K562 (cell line): ENCODE measurements around the gene AFF1. TPM values are rescaled to one million over a fixed set of nuclear protein-coding genes. Genes with fewer than 3 reads are reported as not detected.

Source experiments
- BRD4 ChIP-seq: fragments of 200-600 bp; sonication (generic); IDR thresholded peaks from 2 replicates; pipeline ENCODE4 v1.6.1; 2017; ENCODE audit warnings: inconsistent platforms
- CBFB ChIP-seq: sonication (generic); formaldehyde crosslinking; IDR thresholded peaks from 2 replicates; pipeline ENCODE4 v1.4.0; 2020; ENCODE audit warnings: mild to moderate bottlenecking, missing genetic modification reagents
- DNMT1 ChIP-seq: fragments of 450-650 bp; IDR thresholded peaks from 2 replicates; pipeline ENCODE4 v1.6.1; 2016; ENCODE audit warnings: antibody characterized with exemption, mild to moderate bottlenecking
- FOSL1 ChIP-seq: fragments of 200-800 bp; sonication (Bioruptor generic); conservative IDR thresholded peaks from 2 replicates; pipeline ENCODE4 v1.6.1; 2016; ENCODE audit warnings: missing genetic modification characterization, missing compliant biosample characterization
- JUNB ChIP-seq: fragments of 450-650 bp; formaldehyde crosslinking; conservative IDR thresholded peaks from 2 replicates; pipeline ENCODE4 v1.4.0; 2020; ENCODE audit warnings: mild to moderate bottlenecking
- LARP7 ChIP-seq: fragments of 450-650 bp; IDR thresholded peaks from 2 replicates; pipeline ENCODE4 v1.6.1; 2016
- POLR2G ChIP-seq: fragments of 200-400 bp; formaldehyde crosslinking; IDR thresholded peaks from 2 replicates; pipeline ENCODE4 v1.6.1; 2017; ENCODE audit warnings: low read depth, mild to moderate bottlenecking, antibody characterized with exemption, low read length, moderate library complexity
- RBM17 ChIP-seq: fragments of 200-400 bp; formaldehyde crosslinking; IDR thresholded peaks from 2 replicates; pipeline ENCODE4 v1.6.1; 2017; ENCODE audit warnings: low read depth, mild to moderate bottlenecking, low read length, borderline replicate concordance
- RBM22 ChIP-seq: fragments of 200-400 bp; formaldehyde crosslinking; IDR thresholded peaks from 2 replicates; pipeline ENCODE4 v1.6.1; 2018; ENCODE audit warnings: low read length, low read depth; ENCODE audit not compliant: poor library complexity, severe bottlenecking
- SRF ChIP-seq, 2 experiments: fragments of 250-450, 450-650 bp in 1 of 2; sonication (Bioruptor Pico) in 1 of 2; sonication (generic) in 1 of 2; formaldehyde crosslinking; IDR thresholded peaks; 2 replicates each; pipeline versions ENCODE4 v1.5.0 to v1.5.1; 2020 to 2022; ENCODE audit warnings: mild to moderate bottlenecking in 1 of 2, missing genetic modification reagents in 1 of 2
- TAF15 ChIP-seq: fragments of 200-400 bp; formaldehyde crosslinking; IDR thresholded peaks from 2 replicates; pipeline ENCODE4 v1.6.1; 2017; ENCODE audit warnings: mild to moderate bottlenecking, low read depth, low read length, moderate library complexity
- YBX1 ChIP-seq: fragments of 450-650 bp; IDR thresholded peaks from 2 replicates; pipeline ENCODE4 v1.7.1; 2016; ENCODE audit warnings: mild to moderate bottlenecking
- ZBTB7A ChIP-seq: IDR thresholded peaks from 2 replicates; pipeline ENCODE4 v1.6.1; 2011; ENCODE audit warnings: low read depth, mild to moderate bottlenecking, low read length, moderate library complexity, borderline replicate concordance; ENCODE audit not compliant: control insufficient read depth
- ZFPM2 ChIP-seq: fragments of 250-450 bp; sonication (Bioruptor Pico); IDR thresholded peaks from 2 replicates; pipeline ENCODE4 v1.5.1; 2022; ENCODE audit warnings: mild to moderate bottlenecking
- ZNF644 ChIP-seq: fragments of 200-800 bp; sonication (Bioruptor generic); IDR thresholded peaks from 2 replicates; pipeline ENCODE4 v1.6.1; 2016; ENCODE audit warnings: low read depth, missing genetic modification characterization, missing compliant biosample characterization
- polyA plus RNA-seq, 8 experiments: library from polyadenylated mRNA; depleted of rRNA in 4 of 8; stranded (reverse) in 5 of 8; unstranded in 3 of 8; fragments of >200 nt; fragmentation: Nextera tagmentation in 2 of 8; fragmentation: Illumina TruSeq in 1 of 8; extraction: Ambion mirVana in 2 of 8; extraction: Trizol in 1 of 8; gene quantifications; 2 replicates each; pipeline versions ENCODE4 v1.2.1 to v1.2.3, GENCODE V29; 2011 to 2014; ENCODE audit warnings: inconsistent platforms in 1 of 8, missing spikeins in 1 of 8
- total RNA-seq, 7 experiments: library from RNA; depleted of rRNA in 6 of 7; stranded (reverse); fragments of >200 nt in 6 of 7; fragmentation: Illumina TruSeq in 2 of 7; extraction: Trizol in 2 of 7; gene quantifications; 2 replicates each; pipeline versions ENCODE4 v1.2.1 to v1.2.3, GENCODE V29; 2011 to 2021; ENCODE audit warnings: low replicate concordance in 1 of 7
- TF ChIP-seq, protein P1 (sequence below): fragments of 250-450 bp; sonication (Bioruptor Pico); IDR thresholded peaks from 2 replicates; pipeline ENCODE4 v1.8.0; 2021; ENCODE audit warnings: borderline replicate concordance, mild to moderate bottlenecking, moderate library complexity; ENCODE audit not compliant: poor library complexity, severe bottlenecking
- TF ChIP-seq, protein P2 (sequence below): fragments of 450-650 bp; IDR thresholded peaks from 2 replicates; pipeline ENCODE4 v1.6.1; 2016; ENCODE audit warnings: low read depth
- TF ChIP-seq, protein P3 (sequence below): sonication (generic); formaldehyde crosslinking; IDR thresholded peaks from 2 replicates; pipeline ENCODE4 v1.8.0; 2022; ENCODE audit warnings: mild to moderate bottlenecking, missing genetic modification reagents, borderline replicate concordance

Gene AFF1
- total and polyA plus RNA-seq, 9 of the 15 experiments (the other 6 are each of a cell fraction or from before 2014, with no cell fraction given): 4.1 to 47.5 (median 17.2) TPM

DNA sequence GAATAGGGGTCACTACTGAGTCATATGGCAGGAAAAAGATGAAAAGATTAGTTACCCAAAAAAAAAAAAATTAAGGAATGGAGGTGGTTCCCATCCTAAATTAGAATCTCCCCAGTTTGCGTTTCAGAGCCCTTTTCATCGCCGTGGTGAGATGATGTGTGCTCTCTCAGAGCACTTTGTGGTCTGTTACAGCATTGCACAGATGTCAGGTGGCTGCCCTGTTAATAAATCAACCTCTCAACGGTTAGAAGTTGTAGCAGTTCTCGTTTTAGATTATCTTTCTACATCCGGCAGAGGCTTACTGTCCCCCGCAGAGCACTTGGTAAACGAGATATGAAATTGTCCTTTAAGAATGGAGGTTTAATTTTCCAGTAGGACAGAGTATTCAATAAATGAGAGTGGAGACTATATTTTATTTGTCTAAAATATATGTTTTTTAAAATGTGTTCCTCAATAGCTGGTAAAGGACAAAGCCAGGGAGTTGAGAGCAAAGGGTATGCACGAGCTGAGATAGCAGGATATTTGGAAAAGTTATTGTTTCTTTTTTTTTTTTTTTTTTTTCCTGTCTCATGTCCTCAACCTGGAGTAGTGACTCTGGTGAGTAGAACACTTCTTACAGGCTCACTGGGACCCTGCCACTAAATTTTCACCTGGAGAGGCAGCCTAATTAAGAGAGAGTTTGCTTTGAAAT is 26.9 kb downstream of the AFF1 start (continued):
- TF ChIP-seq ZNF644 (tag): peak; percentile 85; the same call in 1 of the 2 replicates
- TF ChIP-seq, protein P1, sequence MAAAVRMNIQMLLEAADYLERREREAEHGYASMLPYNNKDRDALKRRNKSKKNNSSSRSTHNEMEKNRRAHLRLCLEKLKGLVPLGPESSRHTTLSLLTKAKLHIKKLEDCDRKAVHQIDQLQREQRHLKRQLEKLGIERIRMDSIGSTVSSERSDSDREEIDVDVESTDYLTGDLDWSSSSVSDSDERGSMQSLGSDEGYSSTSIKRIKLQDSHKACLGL (CRISPR knock-in tag): no peak
- TF ChIP-seq TAF15: no peak
- no peak for TF ChIP-seq DNMT1
- no peak for TF ChIP-seq JUNB (CRISPR knock-in tag)
- TF ChIP-seq, protein P2, sequence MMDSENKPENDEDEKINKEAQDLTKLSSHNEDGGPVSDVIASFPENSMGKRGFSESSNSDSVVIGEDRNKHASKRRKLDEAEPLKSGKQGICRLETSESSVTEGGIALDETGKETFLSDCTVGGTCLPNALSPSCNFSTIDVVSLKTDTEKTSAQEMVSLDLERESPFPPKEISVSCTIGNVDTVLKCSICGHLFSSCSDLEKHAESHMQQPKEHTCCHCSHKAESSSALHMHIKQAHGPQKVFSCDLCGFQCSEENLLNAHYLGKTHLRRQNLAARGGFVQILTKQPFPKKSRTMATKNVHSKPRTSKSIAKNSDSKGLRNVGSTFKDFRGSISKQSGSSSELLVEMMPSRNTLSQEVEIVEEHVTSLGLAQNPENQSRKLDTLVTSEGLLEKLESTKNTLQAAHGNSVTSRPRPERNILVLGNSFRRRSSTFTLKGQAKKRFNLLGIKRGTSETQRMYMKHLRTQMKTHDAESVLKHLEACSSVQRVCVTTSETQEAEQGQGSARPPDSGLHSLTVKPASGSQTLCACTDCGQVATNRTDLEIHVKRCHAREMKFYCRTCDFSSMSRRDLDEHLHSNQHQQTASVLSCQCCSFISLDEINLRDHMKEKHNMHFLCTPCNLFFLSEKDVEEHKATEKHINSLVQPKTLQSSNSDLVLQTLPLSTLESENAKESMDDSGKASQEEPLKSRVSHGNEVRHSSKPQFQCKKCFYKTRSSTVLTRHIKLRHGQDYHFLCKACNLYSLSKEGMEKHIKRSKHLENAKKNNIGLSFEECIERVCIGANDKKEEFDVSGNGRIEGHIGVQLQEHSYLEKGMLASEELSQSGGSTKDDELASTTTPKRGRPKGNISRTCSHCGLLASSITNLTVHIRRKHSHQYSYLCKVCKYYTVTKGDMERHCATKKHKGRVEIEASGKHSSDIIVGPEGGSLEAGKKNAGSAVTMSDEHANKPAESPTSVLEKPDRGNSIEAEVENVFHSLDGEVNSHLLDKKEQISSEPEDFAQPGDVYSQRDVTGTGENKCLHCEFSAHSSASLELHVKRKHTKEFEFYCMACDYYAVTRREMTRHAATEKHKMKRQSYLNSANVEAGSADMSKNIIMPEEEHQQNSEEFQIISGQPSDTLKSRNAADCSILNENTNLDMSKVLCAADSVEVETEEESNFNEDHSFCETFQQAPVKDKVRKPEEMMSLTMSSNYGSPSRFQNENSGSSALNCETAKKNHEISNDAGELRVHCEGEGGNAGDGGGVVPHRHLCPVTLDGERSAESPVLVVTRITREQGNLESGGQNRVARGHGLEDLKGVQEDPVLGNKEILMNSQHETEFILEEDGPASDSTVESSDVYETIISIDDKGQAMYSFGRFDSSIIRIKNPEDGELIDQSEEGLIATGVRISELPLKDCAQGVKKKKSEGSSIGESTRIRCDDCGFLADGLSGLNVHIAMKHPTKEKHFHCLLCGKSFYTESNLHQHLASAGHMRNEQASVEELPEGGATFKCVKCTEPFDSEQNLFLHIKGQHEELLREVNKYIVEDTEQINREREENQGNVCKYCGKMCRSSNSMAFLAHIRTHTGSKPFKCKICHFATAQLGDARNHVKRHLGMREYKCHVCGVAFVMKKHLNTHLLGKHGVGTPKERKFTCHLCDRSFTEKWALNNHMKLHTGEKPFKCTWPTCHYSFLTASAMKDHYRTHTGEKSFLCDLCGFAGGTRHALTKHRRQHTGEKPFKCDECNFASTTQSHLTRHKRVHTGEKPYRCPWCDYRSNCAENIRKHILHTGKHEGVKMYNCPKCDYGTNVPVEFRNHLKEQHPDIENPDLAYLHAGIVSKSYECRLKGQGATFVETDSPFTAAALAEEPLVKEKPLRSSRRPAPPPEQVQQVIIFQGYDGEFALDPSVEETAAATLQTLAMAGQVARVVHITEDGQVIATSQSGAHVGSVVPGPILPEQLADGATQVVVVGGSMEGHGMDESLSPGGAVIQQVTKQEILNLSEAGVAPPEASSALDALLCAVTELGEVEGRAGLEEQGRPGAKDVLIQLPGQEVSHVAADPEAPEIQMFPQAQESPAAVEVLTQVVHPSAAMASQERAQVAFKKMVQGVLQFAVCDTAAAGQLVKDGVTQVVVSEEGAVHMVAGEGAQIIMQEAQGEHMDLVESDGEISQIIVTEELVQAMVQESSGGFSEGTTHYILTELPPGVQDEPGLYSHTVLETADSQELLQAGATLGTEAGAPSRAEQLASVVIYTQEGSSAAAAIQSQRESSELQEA: no peak
- TF ChIP-seq CBFB: peak; percentile 73; the same call in 1 of the 2 replicates
- TF ChIP-seq ZFPM2 (CRISPR knock-in tag): no peak
- TF ChIP-seq YBX1: no peak
- no peak for TF ChIP-seq POLR2G
- TF ChIP-seq, protein P3, sequence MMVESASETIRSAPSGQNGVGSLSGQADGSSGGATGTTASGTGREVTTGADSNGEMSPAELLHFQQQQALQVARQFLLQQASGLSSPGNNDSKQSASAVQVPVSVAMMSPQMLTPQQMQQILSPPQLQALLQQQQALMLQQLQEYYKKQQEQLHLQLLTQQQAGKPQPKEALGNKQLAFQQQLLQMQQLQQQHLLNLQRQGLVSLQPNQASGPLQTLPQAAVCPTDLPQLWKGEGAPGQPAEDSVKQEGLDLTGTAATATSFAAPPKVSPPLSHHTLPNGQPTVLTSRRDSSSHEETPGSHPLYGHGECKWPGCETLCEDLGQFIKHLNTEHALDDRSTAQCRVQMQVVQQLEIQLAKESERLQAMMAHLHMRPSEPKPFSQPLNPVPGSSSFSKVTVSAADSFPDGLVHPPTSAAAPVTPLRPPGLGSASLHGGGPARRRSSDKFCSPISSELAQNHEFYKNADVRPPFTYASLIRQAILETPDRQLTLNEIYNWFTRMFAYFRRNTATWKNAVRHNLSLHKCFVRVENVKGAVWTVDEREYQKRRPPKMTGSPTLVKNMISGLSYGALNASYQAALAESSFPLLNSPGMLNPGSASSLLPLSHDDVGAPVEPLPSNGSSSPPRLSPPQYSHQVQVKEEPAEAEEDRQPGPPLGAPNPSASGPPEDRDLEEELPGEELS: no peak
- no peak for TF ChIP-seq SRF (CRISPR knock-in tag; IDR thresholded peaks at IDR 0.05)
- TF ChIP-seq LARP7: no peak
- TF ChIP-seq RBM17: no peak
- TF ChIP-seq BRD4: no peak
- no peak for TF ChIP-seq RBM22
- TF ChIP-seq ZBTB7A: no peak
- TF ChIP-seq FOSL1 (tag): peak; percentile 82
